ENCODE data around the gene FRMD8.

DNA sequence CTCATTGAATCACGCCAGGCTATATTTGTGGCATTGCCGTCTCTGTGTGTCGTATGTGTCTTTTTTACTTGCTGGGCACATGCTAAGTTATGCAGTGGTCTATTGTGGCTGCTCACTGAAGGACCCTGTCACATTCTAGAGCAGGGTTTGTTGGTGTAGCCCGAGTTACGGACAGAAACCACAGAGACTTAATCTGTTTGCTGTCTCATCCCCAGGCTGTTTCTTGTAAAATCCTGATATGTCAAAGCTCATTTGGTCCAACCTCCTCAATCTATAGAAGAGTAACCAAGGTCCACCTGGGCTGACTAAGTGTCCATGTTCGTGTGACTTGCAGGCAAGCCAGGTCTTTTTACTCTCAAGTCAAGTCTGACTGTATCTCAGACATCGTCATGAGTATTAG, 47.8 kb upstream of the FRMD8 start:
- TF ChIP-seq, protein P1, sequence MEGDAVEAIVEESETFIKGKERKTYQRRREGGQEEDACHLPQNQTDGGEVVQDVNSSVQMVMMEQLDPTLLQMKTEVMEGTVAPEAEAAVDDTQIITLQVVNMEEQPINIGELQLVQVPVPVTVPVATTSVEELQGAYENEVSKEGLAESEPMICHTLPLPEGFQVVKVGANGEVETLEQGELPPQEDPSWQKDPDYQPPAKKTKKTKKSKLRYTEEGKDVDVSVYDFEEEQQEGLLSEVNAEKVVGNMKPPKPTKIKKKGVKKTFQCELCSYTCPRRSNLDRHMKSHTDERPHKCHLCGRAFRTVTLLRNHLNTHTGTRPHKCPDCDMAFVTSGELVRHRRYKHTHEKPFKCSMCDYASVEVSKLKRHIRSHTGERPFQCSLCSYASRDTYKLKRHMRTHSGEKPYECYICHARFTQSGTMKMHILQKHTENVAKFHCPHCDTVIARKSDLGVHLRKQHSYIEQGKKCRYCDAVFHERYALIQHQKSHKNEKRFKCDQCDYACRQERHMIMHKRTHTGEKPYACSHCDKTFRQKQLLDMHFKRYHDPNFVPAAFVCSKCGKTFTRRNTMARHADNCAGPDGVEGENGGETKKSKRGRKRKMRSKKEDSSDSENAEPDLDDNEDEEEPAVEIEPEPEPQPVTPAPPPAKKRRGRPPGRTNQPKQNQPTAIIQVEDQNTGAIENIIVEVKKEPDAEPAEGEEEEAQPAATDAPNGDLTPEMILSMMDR (IDR thresholded peaks at IDR 0.05), result no peak
- TF ChIP-seq POLR2A (IDR thresholded peaks at IDR 0.05), result no peak
- TF ChIP-seq EP300 (IDR thresholded peaks at IDR 0.05), result no peak

Data from ovary (tissue), 3 donors.